NCI-H2196 treated with DMSO at 0.1 percent for 48 hours (cell line): ENCODE data around the gene SULT4A1.
A peak's percentile ranks its signal among the peaks of the same experiment; 100 is the strongest.

ENCODE experiments used
- DNase-seq: peaks from one replicate; lab custom pipeline; 2025; ENCODE audit not compliant: unreplicated experiment; lab: John Stamatoyannopoulos, UW

Gene SULT4A1

GRCh38 chr22:43812149-43812842, 50.0 kb downstream of the SULT4A1 start, which contains the start of gene EFCAB6:
Gene EFCAB6, minus strand, starts transcription at chr22:43812305. Its CDS starts 29,987 bp downstream, at chr22:43782318.
- peak; percentile 90 for DNase-seq

- no peak for DNase-seq
Observed at GRCh38 chr22:43811777-43812148, 50.5 kb downstream of the SULT4A1 start.

- DNase-seq, result no peak
Observed at GRCh38 chr22:43802897-43803495, 59.3 kb downstream of the SULT4A1 start.

- DNase-seq, result no peak
Observed at GRCh38 chr22:43800970-43801369, 61.3 kb downstream of the SULT4A1 start.

GRCh38 chr22:43798492-43798891, 63.8 kb downstream of the SULT4A1 start:
- no peak for DNase-seq

GRCh38 chr22:43796567-43796966, 65.7 kb downstream of the SULT4A1 start:
- DNase-seq, result peak; percentile 38

GRCh38 chr22:43795320-43795719, 67.0 kb downstream of the SULT4A1 start:
- DNase-seq, result no peak

GRCh38 chr22:43792905-43793304, 69.4 kb downstream of the SULT4A1 start:
- no peak for DNase-seq

GRCh38 chr22:43789452-43789851, 72.9 kb downstream of the SULT4A1 start:
- peak; percentile 16 for DNase-seq

GRCh38 chr22:43783777-43784176, 78.5 kb downstream of the SULT4A1 start:
- no peak for DNase-seq

- DNase-seq, result no peak
Observed at GRCh38 chr22:43782448-43782847, 79.9 kb downstream of the SULT4A1 start.

GRCh38 chr22:43777286-43777685, 85.0 kb downstream of the SULT4A1 start:
- no peak for DNase-seq

GRCh38 chr22:43776081-43776670, 86.1 kb downstream of the SULT4A1 start:
- no peak for DNase-seq
